G401 (cell line): ENCODE measurements around the gene A2M. TPM values are rescaled to one million over a fixed set of nuclear protein-coding genes. Genes with fewer than 3 reads are reported as not detected.

Experiments
- DNase-seq: peaks from one replicate; pipeline ENCODE4 v3.0.0-alpha.2; 2015; ENCODE audit warnings: low spot score
- in situ Hi-C: cut with HindIII; loops from 2 replicates; pipeline ENCODE4 v1.10.0; 2016; ENCODE audit warnings: low sequenced_read_pairs, mixed read lengths
- total RNA-seq: library from RNA; depleted of rRNA; stranded (reverse); fragments of >200 nt; shearing (Covaris generic); gene quantifications from 2 replicates; pipeline ENCODE4 v1.2.3, GENCODE V29; 2014

The A2M gene
- total RNA-seq, 1 experiment from 2014 or later: not detected

GRCh38 chr12:9050521-9051157 lies 65.1 kb downstream of the A2M start:
- in situ Hi-C loops: no loop called here
- DNase-seq: no peak

GRCh38 chr12:9049520-9050133 lies 66.1 kb downstream of the A2M start:
- DNase-seq: peak; percentile 54
- in situ Hi-C loops: no loop called here

GRCh38 chr12:9048930-9049329 lies 66.8 kb downstream of the A2M start:
- no peak for DNase-seq
- in situ Hi-C loops: no loop called here

- no peak for DNase-seq
- in situ Hi-C loops: no loop called here
Observed at GRCh38 chr12:9047105-9047504, 68.6 kb downstream of the A2M start.

- in situ Hi-C loops: no loop called here
- DNase-seq: peak; percentile 89
Observed at GRCh38 chr12:9043766-9044165, 72.0 kb downstream of the A2M start.

- peak; percentile 52 for DNase-seq
- in situ Hi-C loops: no loop called here
Observed at GRCh38 chr12:9041321-9041720, 74.4 kb downstream of the A2M start.

- in situ Hi-C loops: no loop called here
- no peak for DNase-seq
Observed at GRCh38 chr12:9040484-9041186, 75.1 kb downstream of the A2M start.

GRCh38 chr12:9039397-9039977 lies 76.2 kb downstream of the A2M start:
- in situ Hi-C loops: no loop called here
- DNase-seq: peak; percentile 74

GRCh38 chr12:9037431-9037830 lies 78.3 kb downstream of the A2M start:
- in situ Hi-C loops: no loop called here
- DNase-seq: no peak

- DNase-seq: no peak
- in situ Hi-C loops: no loop called here
Observed at GRCh38 chr12:9036227-9036626, 79.5 kb downstream of the A2M start.

GRCh38 chr12:9034095-9034494 lies 81.6 kb downstream of the A2M start:
- in situ Hi-C loops: no loop called here
- no peak for DNase-seq

- DNase-seq: no peak
- in situ Hi-C loops: no loop called here
Observed at GRCh38 chr12:9033265-9033887, 82.3 kb downstream of the A2M start.

GRCh38 chr12:9032202-9032964 lies 83.3 kb downstream of the A2M start:
- DNase-seq: no peak
- in situ Hi-C loops: no loop called here

GRCh38 chr12:9030776-9031175 lies 84.9 kb downstream of the A2M start:
- in situ Hi-C loops: no loop called here
- DNase-seq: no peak

- no peak for DNase-seq
- in situ Hi-C loops: no loop called here
Observed at GRCh38 chr12:9027161-9028059, 88.3 kb downstream of the A2M start.

- DNase-seq: no peak
Observed at GRCh38 chr12:9024512-9024911, 91.2 kb downstream of the A2M start.

GRCh38 chr12:9022592-9022991 lies 93.1 kb downstream of the A2M start:
- in situ Hi-C loops: no loop called here
- no peak for DNase-seq

More at GRCh38 chr12:9024512-9024911, 91.2 kb downstream of the A2M start:
- in situ Hi-C loops: no loop called here
